Measurements from ENCODE around the gene SPATA31C2.
"Not testable (repeated sequence)": the region's sequence is repeated elsewhere in the genome, so short reads cannot be mapped to it uniquely, and the experiment has no call there.

Gene SPATA31C2

GRCh38 chr9:88138375-88138774, at the start of gene SPATA31C2:
Gene SPATA31C2 (minus strand): TSS chr9:88138475. CDS start chr9:88138446, 29 bp downstream.
- H3K4me3 ChIP-seq (ENCODE audit: low read depth, low read length); in situ Hi-C loops (cut with HindIII; ENCODE audit: low pct_ligation_motif_present, low sequenced_read_pairs); H3K27ac ChIP-seq: not testable (repeated sequence)

GRCh38 chr9:88187631-88188030, 49.4 kb upstream of the SPATA31C2 start:
- in situ Hi-C loops (cut with HindIII; ENCODE audit: low pct_ligation_motif_present, low sequenced_read_pairs): no loop called here
- H3K4me3 ChIP-seq (ENCODE audit: low read depth, low read length): no peak overlapping the region
- H3K36me3 ChIP-seq (replicated peaks): no peaks in the 10 kb centered on the region
- no peak for DNase-seq
- H3K27ac ChIP-seq: no peak overlapping the region
- no peaks in the 10 kb centered on the region for H3K27me3 ChIP-seq (replicated peaks)
- no peak for TF ChIP-seq CTCF (IDR thresholded peaks at IDR 0.05; ENCODE audit: low read depth, low read length, missing control alignments)

More at GRCh38 chr9:88138375-88138774, at the start of gene SPATA31C2:
- DNase-seq; H3K27me3 ChIP-seq (replicated peaks); H3K36me3 ChIP-seq (replicated peaks): not testable (repeated sequence)

GRCh38 chr9:88186495-88187110, 48.3 kb upstream of the SPATA31C2 start:
- in situ Hi-C loops (cut with HindIII; ENCODE audit: low pct_ligation_motif_present, low sequenced_read_pairs): no loop called here
- Histone ChIP-seq H3K27me3 (replicated peaks) (no peaks in the 10 kb centered on the region), H3K36me3 (replicated peaks) (no peaks in the 10 kb centered on the region), H3K27ac (no peak overlapping the region), H3K4me3 (ENCODE audit: low read depth, low read length) (no peak overlapping the region)
- no peak for TF ChIP-seq CTCF (IDR thresholded peaks at IDR 0.05; ENCODE audit: low read depth, low read length, missing control alignments)
- DNase-seq: no peak

GRCh38 chr9:88184976-88185375, 46.7 kb upstream of the SPATA31C2 start:
- Histone ChIP-seq H3K4me3 (ENCODE audit: low read depth, low read length) (no peak overlapping the region), H3K36me3 (replicated peaks) (no peaks in the 10 kb centered on the region), H3K27me3 (replicated peaks) (no peaks in the 10 kb centered on the region), H3K27ac (no peak overlapping the region)
- in situ Hi-C loops (cut with HindIII; ENCODE audit: low pct_ligation_motif_present, low sequenced_read_pairs): no loop called here
- TF ChIP-seq CTCF (IDR thresholded peaks at IDR 0.05; ENCODE audit: low read depth, low read length, missing control alignments): no peak
- DNase-seq: no peak

GRCh38 chr9:88183798-88184495, 45.7 kb upstream of the SPATA31C2 start:
- in situ Hi-C loops (cut with HindIII; ENCODE audit: low pct_ligation_motif_present, low sequenced_read_pairs): no loop called here
- DNase-seq: no peak
- no peak overlapping the region for H3K4me3 ChIP-seq (ENCODE audit: low read depth, low read length)
- no peaks in the 10 kb centered on the region for H3K27me3 ChIP-seq (replicated peaks)
- H3K27ac ChIP-seq: no peak overlapping the region
- TF ChIP-seq CTCF (IDR thresholded peaks at IDR 0.05; ENCODE audit: low read depth, low read length, missing control alignments): no peak
- H3K36me3 ChIP-seq (replicated peaks): no peaks in the 10 kb centered on the region

GRCh38 chr9:88182501-88182900, 44.2 kb upstream of the SPATA31C2 start:
- TF ChIP-seq CTCF (IDR thresholded peaks at IDR 0.05; ENCODE audit: low read depth, low read length, missing control alignments): no peak
- Histone ChIP-seq H3K27ac (no peak overlapping the region), H3K4me3 (ENCODE audit: low read depth, low read length) (no peak overlapping the region), H3K36me3 (replicated peaks) (no peaks in the 10 kb centered on the region), H3K27me3 (replicated peaks) (no peaks in the 10 kb centered on the region)
- DNase-seq: no peak
- in situ Hi-C loops (cut with HindIII; ENCODE audit: low pct_ligation_motif_present, low sequenced_read_pairs): no loop called here

All from brain microvascular endothelial cell (primary cell).